Suprapubic skin (tissue), 4 donors: Measurements from ENCODE around the gene GNA12.

Experiments
- EP300 ChIP-seq: sonication (generic); formaldehyde crosslinking; IDR thresholded peaks from one replicate; pipeline ENCODE4 v1.6.1; 2017; ENCODE audit warnings: antibody characterized with exemption
- POLR2A ChIP-seq, 2 donors: fragments of 450-650 bp; IDR thresholded peaks; one replicate each; pipeline ENCODE4 v1.6.1; 2017; ENCODE audit warnings: antibody characterized with exemption in 2 of 2, mild to moderate bottlenecking in 2 of 2, moderate library complexity in 2 of 2
- POLR2AphosphoS5 ChIP-seq, 3 donors: sonication (generic); formaldehyde crosslinking; IDR thresholded peaks; one replicate each; pipeline ENCODE4 v1.6.1; 2017; ENCODE audit warnings: antibody characterized with exemption in 3 of 3
- TF ChIP-seq, protein P1 (sequence below), 2 donors: fragments of 200-600 bp in 1 of 2; fragments of 450-650 bp in 1 of 2; sonication (generic) in 1 of 2; IDR thresholded peaks; one replicate each; pipeline ENCODE4 v1.5.1; 2016 to 2019; ENCODE audit warnings: antibody characterized with exemption in 2 of 2, mild to moderate bottlenecking in 1 of 2, moderate library complexity in 1 of 2

DNA sequence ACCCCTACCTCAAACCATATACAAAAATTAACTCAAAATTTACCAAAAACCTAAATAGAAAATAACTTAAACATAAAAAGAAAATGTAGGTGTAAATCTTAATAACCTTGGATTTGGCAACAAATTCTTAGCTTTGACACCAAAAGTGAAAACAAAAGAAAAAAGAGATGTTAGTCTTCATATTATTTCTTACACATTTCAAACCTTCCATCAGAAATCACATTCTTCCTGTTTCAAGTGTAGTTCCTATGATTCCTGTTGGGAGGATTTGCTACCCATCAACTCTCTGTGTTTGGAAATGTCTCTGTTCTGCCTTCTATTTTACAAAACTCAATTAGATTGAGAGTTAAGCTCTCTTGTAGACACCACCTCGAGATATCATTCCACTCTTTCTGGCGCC, 62.0 kb downstream of the GNA12 start:
- TF ChIP-seq, protein P1, sequence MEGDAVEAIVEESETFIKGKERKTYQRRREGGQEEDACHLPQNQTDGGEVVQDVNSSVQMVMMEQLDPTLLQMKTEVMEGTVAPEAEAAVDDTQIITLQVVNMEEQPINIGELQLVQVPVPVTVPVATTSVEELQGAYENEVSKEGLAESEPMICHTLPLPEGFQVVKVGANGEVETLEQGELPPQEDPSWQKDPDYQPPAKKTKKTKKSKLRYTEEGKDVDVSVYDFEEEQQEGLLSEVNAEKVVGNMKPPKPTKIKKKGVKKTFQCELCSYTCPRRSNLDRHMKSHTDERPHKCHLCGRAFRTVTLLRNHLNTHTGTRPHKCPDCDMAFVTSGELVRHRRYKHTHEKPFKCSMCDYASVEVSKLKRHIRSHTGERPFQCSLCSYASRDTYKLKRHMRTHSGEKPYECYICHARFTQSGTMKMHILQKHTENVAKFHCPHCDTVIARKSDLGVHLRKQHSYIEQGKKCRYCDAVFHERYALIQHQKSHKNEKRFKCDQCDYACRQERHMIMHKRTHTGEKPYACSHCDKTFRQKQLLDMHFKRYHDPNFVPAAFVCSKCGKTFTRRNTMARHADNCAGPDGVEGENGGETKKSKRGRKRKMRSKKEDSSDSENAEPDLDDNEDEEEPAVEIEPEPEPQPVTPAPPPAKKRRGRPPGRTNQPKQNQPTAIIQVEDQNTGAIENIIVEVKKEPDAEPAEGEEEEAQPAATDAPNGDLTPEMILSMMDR (IDR thresholded peaks at IDR 0.05): no peak
- no peak for TF ChIP-seq EP300
- TF ChIP-seq POLR2A (IDR thresholded peaks at IDR 0.05): no peak
- no peak for TF ChIP-seq POLR2AphosphoS5 (IDR thresholded peaks at IDR 0.05)
